SJCRH30 (cell line): Measurements from ENCODE around the gene TRIOBP. TPM values are rescaled to one million over a fixed set of nuclear protein-coding genes. Genes with fewer than 3 reads are reported as not detected.

Experiments
- DNase-seq, 2 experiments: peaks; one replicate each; pipeline ENCODE4 v3.0.0-alpha.2; 2015 to 2020
- H3K27ac ChIP-seq: fragments of 250-450 bp; sonication (Bioruptor Pico); 2 replicates; pipeline ENCODE4 v1.5.1; 2020; ENCODE audit warnings: mild to moderate bottlenecking, moderate library complexity
- H3K27me3 ChIP-seq: fragments of 250-450 bp; sonication (Bioruptor Pico); 2 replicates; pipeline ENCODE4 v1.5.1; 2020; ENCODE audit warnings: mild to moderate bottlenecking, moderate library complexity
- H3K36me3 ChIP-seq: fragments of 250-450 bp; sonication (Bioruptor Pico); 2 replicates; pipeline ENCODE4 v1.5.1; 2020; ENCODE audit warnings: mild to moderate bottlenecking, moderate library complexity
- H3K4me1 ChIP-seq: fragments of 250-450 bp; sonication (Bioruptor Pico); 2 replicates; pipeline ENCODE4 v1.5.1; 2020; ENCODE audit warnings: mild to moderate bottlenecking, moderate library complexity
- H3K4me3 ChIP-seq: fragments of 250-450 bp; sonication (Bioruptor Pico); 2 replicates; pipeline ENCODE4 v1.5.1; 2020; ENCODE audit warnings: mild to moderate bottlenecking, moderate library complexity
- H3K9me3 ChIP-seq: fragments of 250-450 bp; sonication (Bioruptor Pico); replicated peaks from 2 replicates; pipeline ENCODE4 v1.5.1; 2020; ENCODE audit warnings: mild to moderate bottlenecking, moderate library complexity
- total RNA-seq: library from RNA; depleted of rRNA; stranded (reverse); fragments of >200 nt; shearing (Covaris generic); gene quantifications from 2 replicates; pipeline ENCODE4 v1.2.3, GENCODE V29; 2014

Gene TRIOBP
- total RNA-seq, 1 experiment from 2014 or later: 16.8 TPM

DNA sequence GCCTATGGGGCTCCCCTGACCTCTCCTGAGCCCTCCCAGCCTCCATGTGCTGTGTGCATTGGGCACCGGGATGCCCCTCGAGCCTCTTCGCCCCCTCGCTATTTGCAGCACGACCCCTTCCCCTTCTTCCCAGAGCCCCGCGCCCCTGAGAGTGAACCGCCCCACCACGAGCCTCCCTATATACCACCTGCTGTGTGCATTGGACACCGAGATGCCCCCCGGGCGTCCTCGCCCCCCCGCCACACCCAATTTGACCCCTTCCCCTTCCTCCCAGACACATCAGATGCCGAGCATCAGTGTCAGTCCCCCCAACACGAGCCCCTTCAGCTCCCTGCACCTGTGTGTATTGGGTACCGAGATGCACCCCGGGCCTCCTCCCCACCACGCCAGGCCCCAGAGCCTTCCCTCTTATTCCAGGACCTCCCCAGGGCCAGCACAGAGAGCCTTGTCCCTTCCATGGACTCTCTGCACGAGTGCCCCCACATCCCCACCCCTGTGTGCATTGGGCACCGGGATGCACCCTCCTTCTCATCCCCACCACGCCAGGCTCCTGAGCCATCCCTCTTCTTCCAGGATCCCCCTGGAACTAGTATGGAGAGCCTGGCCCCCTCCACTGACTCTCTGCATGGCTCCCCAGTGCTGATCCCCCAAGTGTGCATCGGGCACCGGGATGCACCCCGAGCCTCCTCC lies 28.8 kb downstream of the TRIOBP start:
- Histone ChIP-seq H3K27me3 (no peaks in the 10 kb centered on the region), H3K9me3 (no peaks in the 10 kb centered on the region), H3K4me1 (no peaks in the 10 kb centered on the region), H3K27ac (no peak overlapping the region), H3K36me3 (no peaks in the 10 kb centered on the region), H3K4me3 (no peak overlapping the region)
- no peak for DNase-seq

DNA sequence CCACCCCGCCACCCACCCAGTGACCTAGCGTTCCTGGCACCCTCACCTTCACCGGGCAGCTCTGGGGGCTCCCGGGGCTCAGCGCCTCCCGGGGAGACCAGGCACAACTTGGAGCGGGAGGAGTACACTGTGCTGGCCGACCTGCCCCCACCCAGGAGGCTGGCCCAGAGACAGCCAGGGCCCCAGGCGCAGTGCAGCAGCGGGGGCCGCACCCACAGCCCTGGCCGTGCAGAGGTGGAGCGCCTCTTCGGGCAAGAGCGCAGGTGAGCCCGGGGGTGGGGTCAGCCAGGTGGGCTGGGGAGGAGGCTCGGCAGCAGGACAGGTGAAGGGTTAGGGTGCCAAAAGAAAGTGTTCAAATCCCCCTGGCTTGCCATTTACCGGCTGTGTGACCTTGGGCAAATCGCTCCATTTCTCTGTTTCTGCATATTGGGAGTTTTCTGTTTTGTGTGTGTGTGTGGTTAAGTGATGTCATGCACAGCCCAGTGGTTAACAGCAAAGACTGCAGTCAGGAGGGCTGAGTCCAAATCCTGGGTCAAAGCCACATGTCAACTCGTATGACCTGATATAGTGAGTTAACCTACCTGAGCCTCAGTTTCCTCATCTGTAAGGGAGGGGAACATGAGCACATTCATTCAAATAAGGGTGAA lies 29.5 kb downstream of the TRIOBP start:
- no peaks in the 10 kb centered on the region for H3K27me3 ChIP-seq
- H3K4me1 ChIP-seq: no peaks in the 10 kb centered on the region
- no peaks in the 10 kb centered on the region for H3K9me3 ChIP-seq
- H3K36me3 ChIP-seq: no peaks in the 10 kb centered on the region
- DNase-seq: no peak
- H3K27ac ChIP-seq: no peak overlapping the region
- H3K4me3 ChIP-seq: no peak overlapping the region

DNA sequence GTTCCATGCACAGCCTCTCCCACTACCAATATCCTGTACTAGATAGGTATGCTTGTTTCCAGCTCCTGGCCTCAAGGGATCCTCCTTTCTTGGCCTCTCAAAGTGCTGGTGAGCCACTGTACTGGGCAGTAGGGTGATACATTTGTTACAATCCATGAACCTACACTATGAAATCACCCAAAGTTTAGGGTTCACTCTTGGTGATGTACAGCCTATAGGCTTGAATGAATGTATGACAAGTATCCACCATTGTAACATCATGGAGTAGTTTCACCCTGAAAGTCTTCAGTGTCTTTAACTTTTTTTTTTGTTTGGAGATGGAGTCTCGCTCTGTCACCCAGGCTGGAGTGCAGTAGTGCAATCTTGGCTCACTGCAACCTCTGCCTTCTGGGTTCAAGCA lies 31.8 kb downstream of the TRIOBP start:
- no peak overlapping the region for H3K27ac ChIP-seq
- H3K36me3 ChIP-seq: no peaks in the 10 kb centered on the region
- H3K27me3 ChIP-seq: no peaks in the 10 kb centered on the region
- H3K9me3 ChIP-seq: no peaks in the 10 kb centered on the region
- no peak for DNase-seq
- H3K4me1 ChIP-seq: no peaks in the 10 kb centered on the region
- no peak overlapping the region for H3K4me3 ChIP-seq

DNA sequence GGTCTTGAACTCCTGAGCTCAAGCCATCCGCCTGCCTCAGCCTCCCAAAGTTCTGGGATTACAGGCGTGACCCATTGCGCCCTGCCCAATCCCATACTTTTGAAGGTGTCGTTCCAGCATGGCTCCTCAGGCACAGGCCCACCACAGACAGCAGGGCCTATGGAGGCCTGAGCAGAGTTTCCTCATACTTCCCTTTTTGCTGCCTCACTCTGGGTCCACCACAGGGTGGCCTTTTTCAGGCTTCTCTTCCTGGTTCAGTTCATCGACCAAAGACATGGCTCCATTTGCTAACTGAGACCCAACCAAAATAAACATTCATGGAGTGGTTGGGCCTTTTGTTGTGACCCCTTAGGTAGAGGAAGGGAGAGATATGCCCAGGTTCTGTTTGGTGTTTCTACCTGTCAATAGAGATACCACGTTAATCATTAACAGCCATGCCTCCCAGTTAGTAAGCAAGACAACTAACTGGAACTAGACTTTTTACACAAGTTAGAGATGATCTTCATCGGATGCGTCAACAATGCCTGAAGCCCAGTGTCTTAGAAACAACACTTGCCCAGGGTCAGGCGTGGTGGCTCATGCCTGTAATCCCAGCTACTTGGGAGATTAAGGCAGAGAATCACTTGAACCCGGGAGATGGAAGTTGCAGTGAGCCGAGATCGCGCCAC lies 35.1 kb downstream of the TRIOBP start:
- H3K4me1 ChIP-seq: no peaks in the 10 kb centered on the region
- no peaks in the 10 kb centered on the region for H3K9me3 ChIP-seq
- no peak for DNase-seq
- H3K27me3 ChIP-seq: 0 out of 2 replicates have a peak, but pooled peaks cover 5% of the 10 kb centered on the region
- H3K4me3 ChIP-seq: no peak overlapping the region
- no peaks in the 10 kb centered on the region for H3K36me3 ChIP-seq
- H3K27ac ChIP-seq: no peak overlapping the region

DNA sequence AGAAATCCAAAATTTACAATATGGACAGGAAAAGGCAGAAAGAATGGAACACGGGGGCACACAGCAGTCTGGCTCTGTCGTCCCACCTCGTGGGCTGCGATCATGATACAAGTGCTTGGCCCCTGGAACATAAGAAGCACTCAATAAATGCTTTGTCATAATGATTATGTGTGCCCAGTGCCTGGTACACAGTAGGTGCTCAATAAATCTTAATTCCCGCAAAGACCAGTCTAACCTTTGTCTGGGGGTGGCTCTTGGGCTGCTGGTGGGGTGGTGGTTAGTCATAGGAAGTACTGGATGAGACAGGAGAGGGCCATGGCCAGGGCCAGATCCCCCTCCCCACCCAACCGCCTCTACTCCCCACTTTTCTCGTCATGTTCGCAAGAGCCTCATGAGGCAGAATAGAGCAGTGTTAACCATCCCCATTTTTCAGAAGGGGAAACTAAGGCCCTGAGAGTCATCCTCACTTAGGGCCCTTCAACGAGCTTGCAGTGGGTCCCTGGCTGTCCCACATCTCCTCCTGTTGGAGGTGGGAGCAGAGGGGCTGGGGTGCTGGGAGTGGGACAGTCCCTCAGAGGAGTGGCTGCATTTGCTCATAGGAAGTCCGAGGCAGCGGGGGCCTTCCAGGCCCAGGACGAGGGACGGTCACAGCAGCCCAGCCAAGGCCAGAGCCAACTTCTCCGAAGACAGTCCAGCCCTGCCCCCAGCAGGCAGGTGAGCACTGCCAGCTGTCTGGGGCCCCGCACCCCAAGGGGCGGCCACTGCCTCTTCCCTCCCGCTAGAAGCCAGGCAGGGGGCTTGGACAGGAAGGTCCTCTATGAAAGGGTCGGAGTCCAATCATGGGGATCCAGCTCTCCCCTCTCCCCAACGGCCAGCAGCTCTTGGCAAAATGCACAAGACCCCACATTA lies 36.1 kb downstream of the TRIOBP start:
- 0 out of 2 replicates have a peak, but pooled peaks cover 5% of the 10 kb centered on the region for H3K27me3 ChIP-seq
- H3K4me3 ChIP-seq: no peak overlapping the region
- no peak overlapping the region for H3K27ac ChIP-seq
- no peak for DNase-seq
- H3K4me1 ChIP-seq: no peaks in the 10 kb centered on the region
- H3K36me3 ChIP-seq: no peaks in the 10 kb centered on the region
- no peaks in the 10 kb centered on the region for H3K9me3 ChIP-seq

DNA sequence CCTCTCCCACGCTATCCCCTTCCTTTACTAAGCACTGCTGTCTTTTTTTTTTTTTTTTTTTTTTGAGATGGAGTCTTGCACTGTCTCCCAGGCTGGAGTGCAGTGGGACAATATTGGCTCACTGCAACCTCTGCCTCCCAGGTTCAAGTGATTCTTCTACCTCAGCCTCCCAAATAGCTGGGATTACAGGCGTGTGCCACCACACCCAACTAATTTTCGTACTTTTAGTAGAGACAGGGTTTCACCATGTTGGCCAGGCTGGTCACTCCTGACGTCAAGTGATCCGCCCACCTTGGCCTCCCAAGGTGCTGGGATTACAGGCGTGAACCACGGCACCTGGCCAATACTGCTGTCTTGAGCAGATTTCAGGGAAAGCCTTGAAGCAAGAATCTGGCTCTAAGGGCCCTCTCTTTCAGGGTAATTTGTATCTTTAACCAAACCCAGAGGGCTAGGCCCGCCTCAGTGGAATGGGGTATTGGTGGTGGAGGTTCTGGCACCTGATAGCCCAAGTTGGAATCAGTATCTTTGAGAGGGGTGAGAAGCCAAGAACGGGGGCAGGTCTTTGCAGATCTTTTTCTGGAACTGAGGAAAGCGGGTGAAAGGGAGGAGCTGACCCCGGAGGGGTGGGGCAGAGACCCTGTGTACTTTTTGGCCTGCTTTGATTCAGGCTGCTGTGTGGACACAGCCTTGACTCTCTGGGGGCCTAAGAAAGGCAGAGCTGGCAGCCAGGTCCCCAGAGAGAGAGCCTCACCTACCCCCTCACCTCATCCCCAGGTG lies 37.0 kb downstream of the TRIOBP start:
- Histone ChIP-seq H3K27ac (no peak overlapping the region), H3K9me3 (no peaks in the 10 kb centered on the region), H3K36me3 (no peaks in the 10 kb centered on the region), H3K4me1 (no peaks in the 10 kb centered on the region), H3K4me3 (no peak overlapping the region), H3K27me3 (0 out of 2 replicates have a peak, but pooled peaks cover 5% of the 10 kb centered on the region)
- DNase-seq: no peak

DNA sequence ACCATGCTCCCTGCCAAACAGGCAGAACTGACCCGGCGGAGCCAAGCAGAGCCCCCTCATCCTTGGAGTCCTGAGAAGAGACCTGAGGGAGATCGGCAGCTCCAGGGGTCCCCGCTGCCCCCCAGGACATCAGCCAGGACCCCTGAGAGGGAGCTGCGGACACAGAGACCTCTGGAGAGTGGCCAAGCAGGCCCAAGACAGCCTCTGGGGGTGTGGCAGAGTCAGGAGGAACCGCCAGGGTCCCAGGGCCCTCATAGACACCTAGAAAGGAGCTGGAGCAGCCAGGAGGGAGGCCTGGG lies 37.5 kb downstream of the TRIOBP start:
- H3K9me3 ChIP-seq: no peaks in the 10 kb centered on the region
- no peaks in the 10 kb centered on the region for H3K36me3 ChIP-seq
- no peak overlapping the region for H3K4me3 ChIP-seq
- no peak for DNase-seq
- no peak overlapping the region for H3K27ac ChIP-seq
- H3K4me1 ChIP-seq: no peaks in the 10 kb centered on the region
- 0 out of 2 replicates have a peak, but pooled peaks cover 5% of the 10 kb centered on the region for H3K27me3 ChIP-seq

DNA sequence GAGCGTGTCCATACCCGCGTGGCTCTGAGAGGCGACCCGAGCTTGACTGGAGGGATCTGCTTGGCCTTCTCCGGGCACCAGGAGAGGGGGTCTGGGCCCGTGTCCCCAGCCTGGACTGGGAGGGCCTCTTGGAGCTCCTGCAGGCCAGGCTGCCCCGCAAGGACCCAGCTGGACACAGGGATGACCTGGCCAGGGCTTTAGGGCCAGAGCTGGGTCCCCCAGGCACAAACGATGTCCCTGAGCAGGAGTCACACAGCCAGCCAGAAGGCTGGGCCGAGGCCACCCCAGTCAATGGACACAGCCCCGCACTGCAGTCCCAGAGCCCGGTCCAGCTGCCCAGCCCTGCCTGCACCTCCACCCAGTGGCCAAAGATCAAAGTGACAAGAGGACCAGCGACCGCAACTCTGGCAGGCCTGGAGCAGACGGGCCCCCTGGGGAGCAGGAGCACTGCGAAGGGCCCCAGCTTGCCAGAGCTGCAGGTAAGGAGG lies 38.2 kb downstream of the TRIOBP start:
- no peaks in the 10 kb centered on the region for H3K4me1 ChIP-seq
- H3K9me3 ChIP-seq: no peaks in the 10 kb centered on the region
- H3K36me3 ChIP-seq: no peaks in the 10 kb centered on the region
- H3K4me3 ChIP-seq: no peak overlapping the region
- no peak overlapping the region for H3K27ac ChIP-seq
- 0 out of 2 replicates have a peak, but pooled peaks cover 7% of the 10 kb centered on the region for H3K27me3 ChIP-seq
- DNase-seq: peak; percentile 57

DNA sequence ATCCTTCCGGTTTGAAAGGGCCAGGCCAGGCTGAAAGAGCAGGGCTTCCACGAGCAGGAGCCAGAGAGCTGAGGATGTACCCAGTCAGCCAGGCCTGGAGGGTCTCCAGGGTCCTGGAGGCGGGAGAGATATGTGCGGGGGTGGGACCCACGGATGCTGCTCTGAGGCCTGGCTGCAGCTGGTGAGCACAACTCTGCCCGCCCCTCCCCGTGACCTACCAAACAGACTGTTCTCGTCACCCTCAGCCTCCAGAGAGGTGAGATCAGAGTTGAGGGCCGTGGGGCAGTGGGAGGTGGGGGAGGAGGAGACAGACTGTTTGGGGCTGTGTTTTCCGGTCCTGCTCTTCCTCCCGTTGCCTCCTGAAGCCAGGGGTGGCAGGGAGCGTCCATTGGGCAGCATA lies 42.2 kb downstream of the TRIOBP start:
- DNase-seq: no peak
- Histone ChIP-seq H3K27me3 (0 out of 2 replicates have a peak, but pooled peaks cover 4% of the 10 kb centered on the region), H3K27ac (no peak overlapping the region)

DNA sequence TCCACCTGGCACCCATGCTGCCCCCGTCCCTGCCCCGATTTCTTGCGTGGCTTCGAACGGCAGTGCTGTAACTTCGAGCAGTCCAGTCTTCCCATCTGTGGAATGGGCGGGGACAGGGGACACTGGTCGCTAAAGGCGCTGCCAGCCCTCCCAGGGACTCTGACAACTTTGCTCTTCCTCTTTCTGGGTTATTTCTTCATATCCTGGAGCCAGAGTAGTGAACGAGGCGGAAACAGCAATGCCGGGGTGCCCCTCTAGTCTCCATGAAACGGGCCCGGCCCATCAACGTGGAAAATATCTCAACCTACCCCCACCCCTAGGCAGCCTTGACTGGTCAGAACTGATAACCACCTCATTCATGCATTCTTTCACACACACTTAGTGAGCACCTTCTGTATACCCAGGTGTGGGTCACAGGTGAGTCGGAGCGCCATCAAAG lies 42.8 kb downstream of the TRIOBP start:
- DNase-seq: no peak
- 0 out of 2 replicates have a peak, but pooled peaks cover 2% of the 10 kb centered on the region for H3K27me3 ChIP-seq
- H3K4me1 ChIP-seq: peaks cover 19% of the 10 kb centered on the region
- no peaks in the 10 kb centered on the region for H3K9me3 ChIP-seq
- H3K36me3 ChIP-seq: no peaks in the 10 kb centered on the region
- H3K27ac ChIP-seq: no peak overlapping the region
- H3K4me3 ChIP-seq: no peak overlapping the region

More for the DNA sequence above, 42.2 kb downstream of the TRIOBP start:
- H3K4me1 ChIP-seq: peaks cover 19% of the 10 kb centered on the region
- H3K36me3 ChIP-seq: no peaks in the 10 kb centered on the region
- H3K4me3 ChIP-seq: no peak overlapping the region
- no peaks in the 10 kb centered on the region for H3K9me3 ChIP-seq

DNA sequence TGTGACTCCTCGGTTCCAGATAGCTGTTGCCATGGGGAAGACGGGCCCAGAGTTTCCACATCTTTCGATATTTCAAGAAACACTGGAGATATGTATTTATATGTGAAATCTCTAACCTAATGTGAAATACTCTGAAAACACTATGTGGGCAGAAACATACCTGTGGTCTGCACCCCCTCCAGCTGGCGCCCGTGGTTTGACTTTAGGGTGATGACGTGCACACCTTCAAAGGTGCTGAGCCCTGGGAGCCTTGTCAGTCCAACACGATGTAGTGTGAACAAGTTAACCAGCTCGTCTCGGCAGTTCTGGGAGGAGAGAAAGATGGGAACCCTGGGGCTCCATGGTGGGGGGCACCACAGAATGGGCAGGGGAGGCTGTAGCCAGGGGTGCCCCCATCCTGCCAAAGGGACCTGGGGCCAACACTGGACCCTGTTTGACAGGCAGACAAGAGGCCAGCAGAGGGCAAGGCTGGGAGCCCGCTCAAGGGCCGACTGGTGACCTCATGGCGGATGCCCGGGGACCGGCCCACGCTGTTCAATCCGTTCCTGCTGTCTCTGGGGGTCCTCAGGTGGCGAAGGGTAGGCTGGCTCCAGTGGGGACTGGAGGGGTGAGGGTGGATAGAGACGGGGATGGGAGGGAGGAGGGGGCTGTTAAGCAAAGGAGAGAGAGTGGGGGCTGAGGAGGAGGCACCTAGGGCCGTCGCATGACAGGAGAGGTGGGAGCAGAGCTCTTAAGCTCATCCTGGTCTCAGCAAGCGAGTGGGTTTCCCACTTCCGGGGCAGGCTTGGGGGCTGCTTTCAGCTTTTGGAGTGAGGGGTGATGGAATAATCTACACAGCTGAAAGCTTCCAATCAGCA lies 43.8 kb downstream of the TRIOBP start:
- H3K27ac ChIP-seq: no peak overlapping the region
- H3K36me3 ChIP-seq: no peaks in the 10 kb centered on the region
- H3K9me3 ChIP-seq: no peaks in the 10 kb centered on the region
- H3K4me3 ChIP-seq: no peak overlapping the region
- DNase-seq: no peak
- peaks cover 19% of the 10 kb centered on the region for H3K4me1 ChIP-seq
- 0 out of 2 replicates have a peak, but pooled peaks cover 2% of the 10 kb centered on the region for H3K27me3 ChIP-seq

DNA sequence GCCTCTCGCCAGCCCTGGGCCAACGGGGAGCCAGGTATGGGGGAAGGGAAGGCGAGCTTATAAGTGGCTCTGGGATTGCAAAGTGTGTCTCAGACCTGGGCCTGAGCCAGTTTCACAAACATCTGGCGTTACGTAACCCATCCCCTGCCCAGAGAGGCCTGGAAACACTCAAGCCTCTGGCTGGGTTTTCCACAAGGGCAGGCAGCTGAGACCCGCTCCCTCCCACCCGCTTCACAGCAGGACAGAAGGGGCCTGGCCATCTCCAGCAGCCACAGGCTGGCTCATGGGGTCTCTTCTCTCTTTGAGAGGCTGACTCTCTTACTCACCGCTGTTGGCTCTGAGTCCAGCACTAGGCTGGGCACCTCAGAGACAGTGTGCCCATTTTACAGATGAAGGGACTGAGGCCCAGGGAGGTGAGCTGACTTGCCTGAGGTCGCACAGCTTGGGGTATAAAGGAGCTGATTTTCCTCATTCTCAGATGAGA lies 44.5 kb downstream of the TRIOBP start:
- DNase-seq: peak; percentile 71 to 77
- 0 out of 2 replicates have a peak, but pooled peaks cover 2% of the 10 kb centered on the region for H3K27me3 ChIP-seq
- peaks cover 19% of the 10 kb centered on the region for H3K4me1 ChIP-seq
- H3K9me3 ChIP-seq: no peaks in the 10 kb centered on the region
- H3K27ac ChIP-seq: no peak overlapping the region
- H3K4me3 ChIP-seq: no peak overlapping the region
- H3K36me3 ChIP-seq: no peaks in the 10 kb centered on the region
